GM19455 (cell line): ENCODE data around the gene FSCN2.
A peak's percentile ranks its signal among the peaks of the same experiment; 100 is the strongest.

Source experiments
- ATAC-seq: cut with Tn5 transposase; IDR thresholded peaks from one replicate; pipeline ENCODE4 v1.9.1; 2021; ENCODE audit not compliant: unreplicated experiment

Gene FSCN2

DNA sequence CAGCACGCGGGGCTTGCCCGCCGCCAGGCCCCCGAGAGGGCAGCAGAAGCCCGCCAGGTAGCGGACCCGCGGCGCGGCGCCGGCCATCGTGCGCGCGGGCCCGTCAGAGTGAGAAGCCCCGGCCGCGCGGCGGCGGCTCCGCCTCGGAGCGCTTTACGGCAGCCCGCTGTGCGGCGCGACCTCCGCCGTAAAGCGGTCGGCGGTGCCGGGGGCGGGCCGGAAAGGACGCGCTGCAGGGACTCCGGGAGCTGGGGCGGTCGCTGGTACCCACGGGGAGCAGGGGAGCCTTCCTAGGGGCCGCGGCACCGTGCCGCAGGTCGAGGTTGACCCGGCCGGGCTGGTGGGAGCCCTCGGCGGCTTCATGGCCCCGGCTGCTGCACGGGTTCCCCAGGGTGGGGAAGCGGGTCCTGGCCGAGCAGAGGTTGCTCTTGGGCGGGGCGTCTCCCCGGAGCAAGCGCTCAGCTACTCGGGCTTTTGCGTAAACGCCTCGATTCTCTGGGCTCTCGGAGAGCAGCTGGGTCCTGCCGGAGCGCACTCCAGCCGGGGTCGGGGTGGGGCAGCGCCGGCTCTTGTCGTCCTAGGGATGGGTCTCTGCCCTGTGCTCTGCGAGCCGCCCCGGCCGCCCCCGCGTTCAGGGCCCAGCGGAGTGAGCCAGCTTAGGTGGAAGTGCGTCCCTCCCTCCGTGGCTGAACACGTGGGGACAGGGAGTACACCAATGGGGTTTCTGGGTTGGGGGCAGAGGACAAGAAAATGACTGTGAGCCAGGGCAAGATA lies 24.3 kb downstream of the FSCN2 start, which contains the start of gene FAAP100:
Gene FAAP100 (minus strand): TSS at position 110 of the 774 bp plus-strand sequence. CDS start 23 bp downstream, at position 87.
- peak; percentile 41 for ATAC-seq

DNA sequence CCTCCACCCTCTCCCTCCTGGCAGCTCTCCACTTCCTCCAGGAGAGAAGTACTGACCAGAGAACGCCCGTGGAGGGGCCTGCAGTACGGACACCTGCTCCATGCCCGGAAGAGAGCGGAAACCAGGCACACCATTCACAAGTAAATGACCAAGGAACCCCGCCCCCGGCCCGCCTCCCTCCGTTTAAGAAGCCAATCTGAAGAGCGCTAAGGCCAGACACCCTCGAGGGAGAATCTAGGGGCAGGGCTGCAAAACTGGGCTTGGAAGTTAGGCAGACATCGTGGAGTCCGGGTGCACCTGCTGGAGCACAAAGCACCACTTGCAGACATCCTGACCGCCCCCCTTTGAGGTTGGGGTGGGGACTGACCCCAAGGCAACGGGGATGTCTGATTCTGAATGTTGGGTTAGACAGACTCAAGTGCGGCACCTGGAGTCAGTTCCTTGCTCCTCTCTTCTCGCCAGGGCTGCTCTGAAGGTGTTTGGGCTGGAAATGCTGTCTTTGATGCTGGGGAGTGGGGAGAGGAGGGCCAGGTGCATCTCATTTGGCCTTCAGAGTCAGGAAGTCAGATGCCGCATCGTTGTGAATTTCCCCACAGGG lies 24.9 kb downstream of the FSCN2 start:
- peak; percentile 43 for ATAC-seq

DNA sequence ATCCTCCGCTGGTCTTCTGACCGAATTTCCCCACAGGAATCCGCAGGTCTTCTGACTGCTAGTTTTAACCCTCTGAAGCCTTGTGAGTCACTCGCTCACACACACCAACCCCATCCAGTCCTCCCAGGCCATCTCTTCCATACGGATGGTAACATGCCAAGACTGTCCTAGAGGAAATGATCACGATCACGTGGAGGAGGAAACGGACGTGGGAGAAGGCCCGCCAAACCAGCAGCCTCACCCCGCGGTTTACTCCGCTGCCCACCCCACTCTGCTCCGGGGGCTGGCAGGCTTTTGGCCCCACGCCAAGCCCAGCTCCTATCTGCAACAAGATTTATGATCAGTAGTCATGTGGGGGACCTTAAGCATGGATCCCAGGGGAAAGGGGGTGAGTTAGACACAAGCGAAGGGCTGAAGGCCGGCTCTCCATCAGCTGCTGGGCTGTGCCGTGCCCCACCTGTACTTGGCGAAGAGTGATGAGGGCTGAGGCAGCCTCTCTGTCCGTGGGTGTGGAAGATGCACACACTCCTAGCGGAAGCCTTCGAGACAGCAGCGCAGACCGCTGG lies 25.5 kb downstream of the FSCN2 start:
- ATAC-seq = no peak

DNA sequence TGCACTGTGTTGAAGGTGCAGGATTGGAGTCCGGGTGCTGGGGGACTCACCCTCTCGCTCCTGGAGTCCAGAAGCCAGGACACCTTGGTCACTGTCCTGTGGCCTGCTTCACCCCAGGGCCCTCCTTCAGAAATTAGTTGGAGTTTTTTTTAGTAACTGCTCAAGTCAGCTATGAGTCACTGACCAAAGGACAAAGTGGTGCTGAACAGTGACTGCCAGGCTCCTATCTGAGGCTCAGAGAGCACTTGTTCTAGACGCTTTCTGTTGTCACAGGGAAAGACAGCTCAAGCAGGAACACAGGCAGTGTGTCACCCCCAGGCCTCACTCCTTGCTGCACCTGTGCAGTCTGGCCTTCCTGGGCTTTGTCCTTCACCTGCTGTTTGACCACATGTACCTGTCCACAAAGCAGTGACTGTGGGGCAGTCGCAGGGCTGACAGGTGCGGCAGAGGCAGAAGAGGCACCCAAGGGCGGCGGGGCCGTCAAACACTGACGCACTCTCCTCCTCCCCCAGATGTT lies 28.1 kb downstream of the FSCN2 start:
- no peak for ATAC-seq

GRCh38 chr17:81556863-81557262 lies 28.7 kb downstream of the FSCN2 start:
- ATAC-seq = no peak

- no peak for ATAC-seq
Measured at GRCh38 chr17:81557276-81558114, 29.3 kb downstream of the FSCN2 start.

DNA sequence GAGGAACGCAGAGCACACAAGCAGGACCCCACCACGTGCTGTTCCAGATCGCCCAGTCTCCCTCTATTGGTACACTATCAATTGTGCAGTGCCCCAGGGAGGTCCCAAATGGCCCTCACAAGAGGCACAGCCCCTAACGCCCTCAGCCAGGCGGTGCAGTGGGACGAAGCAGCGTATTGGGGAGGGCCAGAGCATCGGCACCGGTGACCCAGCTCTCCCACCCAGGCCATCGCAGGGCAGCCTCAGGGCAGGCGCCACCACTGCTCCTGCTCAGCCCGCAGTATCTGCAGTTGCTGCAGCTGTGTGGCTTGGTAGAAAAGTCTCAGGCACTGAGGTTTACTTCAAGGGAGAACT lies 29.9 kb downstream of the FSCN2 start:
- ATAC-seq = no peak

DNA sequence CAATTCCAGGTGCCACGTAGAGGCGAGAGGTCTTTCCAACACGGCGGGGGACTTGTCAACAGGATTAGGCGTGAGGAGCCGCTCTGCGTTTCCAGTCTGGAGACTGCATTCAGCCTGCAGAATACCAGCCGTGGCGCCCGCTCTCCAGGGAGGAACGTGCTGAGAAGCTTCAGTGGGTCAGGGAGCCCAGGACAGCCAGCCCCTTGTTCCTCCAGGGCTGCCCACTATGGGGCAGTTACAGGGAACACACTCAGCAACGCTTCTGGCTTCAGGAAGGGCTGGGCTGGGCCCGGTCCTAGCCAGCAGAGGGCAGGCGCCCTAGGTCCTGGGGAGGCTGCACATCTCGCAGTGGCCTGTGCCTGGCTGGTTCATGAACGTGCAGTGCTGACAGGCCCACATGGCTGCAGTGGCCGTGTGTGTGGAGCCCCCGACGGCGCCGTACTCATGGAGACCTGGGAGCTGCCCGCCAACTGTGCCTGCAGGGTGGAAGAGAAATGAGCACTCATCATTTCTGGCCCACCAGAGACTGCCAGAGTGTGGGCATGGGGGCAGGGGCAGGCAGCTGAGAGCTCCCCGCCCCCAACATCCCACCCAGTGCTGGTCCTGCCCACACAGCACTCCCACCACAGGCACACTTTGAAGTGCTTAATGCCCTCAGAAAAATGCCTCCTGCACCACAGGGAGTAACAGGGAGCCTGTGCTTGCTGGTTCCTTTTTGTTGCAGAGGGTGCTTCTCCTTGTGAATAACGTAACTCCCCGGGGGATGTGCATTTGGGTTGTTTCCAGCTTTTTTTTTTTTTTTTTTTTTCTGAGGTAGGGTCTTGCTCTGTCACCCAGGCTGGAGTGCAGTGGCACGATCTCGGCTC lies 31.0 kb downstream of the FSCN2 start:
- ATAC-seq = no peak

- ATAC-seq = no peak
Measured at GRCh38 chr17:81561494-81561885, 33.3 kb downstream of the FSCN2 start.

DNA sequence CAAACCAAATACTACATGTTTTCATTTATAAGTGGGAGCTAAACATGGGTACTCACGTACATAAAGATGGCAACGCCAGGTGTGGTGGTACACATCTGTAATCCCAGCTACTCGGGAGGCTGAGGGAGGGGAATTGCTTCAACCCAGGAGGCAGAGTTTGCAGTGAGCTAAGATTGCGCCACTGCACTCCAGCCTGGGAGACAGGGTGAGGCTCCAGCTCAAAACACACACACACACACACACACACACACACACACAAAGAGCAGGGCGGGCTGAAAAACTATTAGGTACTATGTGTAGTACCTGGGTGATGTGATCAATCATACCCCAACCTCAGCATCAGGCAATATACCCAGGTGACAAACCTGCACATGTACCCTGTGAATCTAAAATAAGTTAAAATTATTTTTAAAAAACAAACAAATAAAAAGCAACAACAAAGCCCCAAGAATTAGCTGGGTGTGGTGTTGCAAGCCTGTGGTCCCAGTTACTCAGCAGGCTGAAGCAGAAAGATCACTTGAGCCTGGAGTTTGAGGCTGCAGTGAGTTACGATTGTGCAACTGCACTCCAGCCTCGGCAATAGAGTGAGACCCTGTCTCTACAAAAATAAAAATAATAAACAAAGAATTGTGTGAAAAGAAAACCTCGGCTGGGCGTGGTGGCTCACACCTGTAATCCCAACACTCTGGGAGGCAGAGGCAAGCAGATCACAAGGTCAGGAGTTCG lies 35.8 kb downstream of the FSCN2 start:
- ATAC-seq = no peak

DNA sequence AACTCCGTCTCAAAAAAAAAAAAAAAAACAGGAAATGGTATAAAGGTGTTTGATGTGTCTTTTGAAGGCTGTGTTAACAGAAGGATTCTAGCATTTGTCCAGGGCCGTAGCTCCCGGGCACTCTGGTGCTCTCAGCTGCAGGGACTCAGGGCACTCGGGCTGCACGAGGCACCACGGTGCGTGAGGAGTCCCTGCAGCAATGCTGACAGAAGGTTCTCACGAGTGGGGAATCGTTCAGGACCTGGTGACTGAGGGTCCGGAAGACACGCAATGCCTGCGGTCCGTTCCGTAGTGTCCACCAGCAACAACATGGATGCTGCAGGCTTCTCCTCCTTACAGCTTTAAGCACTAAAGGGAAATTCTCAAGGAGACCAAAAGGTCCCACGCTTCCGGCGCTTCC lies 36.6 kb downstream of the FSCN2 start:
- no peak for ATAC-seq

DNA sequence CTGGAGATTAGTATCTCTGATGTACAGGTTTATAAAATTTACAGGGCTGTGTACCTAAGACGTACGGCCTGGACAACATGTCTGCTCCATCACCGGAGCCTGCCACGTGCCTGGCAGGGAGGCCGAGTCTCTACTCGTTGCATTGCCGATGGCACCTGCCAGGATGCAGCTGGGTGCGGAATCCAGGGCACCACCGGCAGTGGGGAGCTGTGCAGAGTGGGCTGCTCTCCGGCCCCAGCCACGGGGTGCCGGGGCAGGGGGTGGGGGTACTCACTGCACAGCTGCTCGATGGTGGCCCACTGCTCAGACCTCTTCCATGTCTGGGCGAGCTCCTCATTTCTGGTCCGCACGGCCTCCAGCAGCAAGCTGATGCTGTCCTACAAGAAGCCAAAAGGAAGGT lies 37.1 kb downstream of the FSCN2 start:
- no peak for ATAC-seq

GRCh38 chr17:81566461-81567126 lies 38.4 kb downstream of the FSCN2 start:
- ATAC-seq = no peak

DNA sequence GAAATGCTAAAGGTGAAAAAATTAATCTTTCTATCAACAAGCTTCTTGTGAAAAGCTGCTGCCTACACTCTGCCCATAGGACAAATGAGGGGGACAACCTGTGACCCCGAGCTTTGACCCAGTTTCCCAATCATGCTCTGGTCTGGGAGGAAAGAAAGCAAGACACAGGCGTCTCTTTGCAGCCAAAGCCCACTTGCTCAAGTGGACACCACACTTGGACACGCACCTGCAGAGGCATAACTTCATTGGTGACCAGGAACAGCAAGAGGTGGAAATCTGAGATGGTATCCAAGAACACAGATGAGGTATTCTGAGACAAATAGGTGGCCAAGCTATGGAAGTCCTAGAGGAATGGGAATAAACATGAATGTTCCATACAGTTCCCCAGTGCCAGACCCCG lies 39.0 kb downstream of the FSCN2 start:
- no peak for ATAC-seq

DNA sequence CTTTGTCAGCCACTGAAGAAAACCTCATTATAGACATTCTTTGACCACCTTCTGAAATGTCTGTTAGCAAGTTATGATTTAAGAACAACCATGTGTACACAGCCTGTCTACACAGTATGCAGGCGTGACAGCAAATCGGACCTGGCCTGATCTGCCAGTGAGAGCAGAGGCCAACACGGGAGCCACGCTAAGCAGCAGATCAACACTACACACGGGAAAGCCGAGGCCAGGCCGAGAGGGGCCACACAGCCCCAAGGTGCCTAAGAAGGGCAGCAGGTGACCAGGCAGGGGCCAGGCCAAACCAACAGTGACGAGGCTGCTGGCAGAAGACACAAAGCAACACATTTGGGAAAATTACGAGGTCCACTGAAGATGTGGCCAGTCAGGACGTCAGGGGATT lies 40.2 kb downstream of the FSCN2 start:
- ATAC-seq = no peak

- no peak for ATAC-seq
Measured at GRCh38 chr17:81569986-81570514, 41.9 kb downstream of the FSCN2 start.

DNA sequence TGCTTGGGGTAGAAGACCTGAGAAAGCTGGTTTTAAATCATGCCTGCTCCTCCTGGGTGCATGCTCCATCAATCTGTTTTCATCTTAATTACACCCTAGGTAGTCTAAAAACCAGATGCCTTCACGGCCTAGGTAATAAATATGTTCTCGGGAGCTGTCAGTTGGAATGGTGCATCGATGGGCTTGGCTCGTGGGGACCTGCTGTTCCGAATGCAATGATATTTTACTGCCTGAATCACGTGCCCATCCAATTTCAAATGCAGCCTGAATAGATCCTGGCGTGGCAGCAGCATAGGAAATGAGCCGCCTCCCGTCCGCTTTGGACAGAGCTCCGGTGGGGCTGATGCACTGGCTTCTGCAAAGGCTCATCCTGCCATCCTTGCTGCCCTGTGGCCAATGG lies 42.8 kb downstream of the FSCN2 start:
- ATAC-seq = no peak

- ATAC-seq = no peak
Measured at GRCh38 chr17:81572563-81573168, 44.5 kb downstream of the FSCN2 start.
